Measurements from ENCODE around the gene MND1. TPM values are rescaled to one million over a fixed set of nuclear protein-coding genes. Genes with fewer than 3 reads are reported as not detected.

MND1 gene
- total and polyA plus RNA-seq, 2 of the 8 experiments (the other 6 are each of a cell fraction or from before 2014, with no cell fraction given), result 4.4 to 26.2 TPM

DNA sequence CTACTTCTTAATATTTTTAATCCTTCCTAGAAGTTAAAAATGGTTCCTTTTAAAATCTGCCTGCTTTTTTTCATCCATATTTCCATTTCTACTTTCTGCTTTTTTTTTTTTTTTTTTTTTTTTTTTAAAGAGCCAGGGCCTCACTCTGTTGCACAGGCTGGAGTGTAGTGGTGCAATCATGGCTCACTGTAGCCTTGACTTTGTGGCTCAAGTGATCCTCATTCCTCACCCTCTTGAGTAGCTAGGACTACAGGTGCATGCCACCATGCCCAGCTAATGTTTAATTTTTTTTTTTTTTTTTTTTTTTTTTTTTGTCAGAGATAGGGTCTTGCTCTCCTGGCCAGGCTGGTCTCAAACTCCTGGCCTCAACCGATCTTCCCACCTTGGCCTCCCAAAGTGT is 39.7 kb downstream of the MND1 start:
- no peak overlapping the region for H2BK5ac ChIP-seq (ENCODE audit: low read depth, low read length)
- H4K20me1 ChIP-seq (replicated peaks in 1 of 2; ENCODE audit: control insufficient read depth in 1 of 2, insufficient read depth in 2 of 2, low read length in 2 of 2), result no peaks in the 10 kb centered on the region
- H3K23me2 ChIP-seq (ENCODE audit: low read depth, low read length), result no peaks in the 10 kb centered on the region
- H3K23ac ChIP-seq (ENCODE audit: insufficient read length), result no peak overlapping the region
- H4K8ac ChIP-seq (ENCODE audit: extremely low read depth, insufficient read depth, low read length), result no peak overlapping the region
- 90% methylated on average over 1 of the region's 1 CpG; no CpG with 5 or more reads in 1 of the 2 experiments for WGBS, 2 experiments (ENCODE audit: extremely low coverage in 1 of 2, insufficient coverage in 1 of 2, insufficient read length in 1 of 2, insufficient replicate concordance in 2 of 2, low coverage in 1 of 2, low lambda C conversion rate in 2 of 2, missing lambda C conversion rate in 1 of 2)
- no peak for FAIRE-seq
- H3K4ac ChIP-seq (replicated peaks; ENCODE audit: insufficient read length, low read depth, low read length), result no peak overlapping the region
- no peak overlapping the region for H2BK15ac ChIP-seq (ENCODE audit: low read length)
- POLR2A ChIA-PET (ENCODE audit: partially characterized antibody), result no interaction called here
- H3K36me3 ChIP-seq (ENCODE audit: control insufficient read depth in 2 of 4, insufficient read depth in 4 of 4, low read length in 3 of 4), result no peaks in the 10 kb centered on the region
- no peak overlapping the region for H3K27ac ChIP-seq (ENCODE audit: low read depth, low read length)
- H2AFZ ChIP-seq (ENCODE audit: low read length), result no peak overlapping the region
- no peak overlapping the region for H4K5ac ChIP-seq (ENCODE audit: insufficient read length, low read depth, low read length)
- H3K56ac ChIP-seq (replicated peaks; ENCODE audit: insufficient read length, low read depth, low read length), result no peak overlapping the region
- no peak for DNase-seq (ENCODE audit: low read depth in 1 of 2, low spot score in 2 of 2)
- no peak for TF ChIP-seq SUZ12 (IDR thresholded peaks at IDR 0.05; ENCODE audit: low read length)
- no peak for TF ChIP-seq HDAC6 (IDR thresholded peaks at IDR 0.05; ENCODE audit: low read depth, low read length)
- TF ChIP-seq NANOG (IDR thresholded peaks at IDR 0.05; ENCODE audit: insufficient read depth, low read depth, low read length, poor library complexity, severe bottlenecking), result no peak
- no peak for TF ChIP-seq CEBPB (IDR thresholded peaks at IDR 0.05; ENCODE audit: low read depth, low read length)
- TF ChIP-seq, protein P1, sequence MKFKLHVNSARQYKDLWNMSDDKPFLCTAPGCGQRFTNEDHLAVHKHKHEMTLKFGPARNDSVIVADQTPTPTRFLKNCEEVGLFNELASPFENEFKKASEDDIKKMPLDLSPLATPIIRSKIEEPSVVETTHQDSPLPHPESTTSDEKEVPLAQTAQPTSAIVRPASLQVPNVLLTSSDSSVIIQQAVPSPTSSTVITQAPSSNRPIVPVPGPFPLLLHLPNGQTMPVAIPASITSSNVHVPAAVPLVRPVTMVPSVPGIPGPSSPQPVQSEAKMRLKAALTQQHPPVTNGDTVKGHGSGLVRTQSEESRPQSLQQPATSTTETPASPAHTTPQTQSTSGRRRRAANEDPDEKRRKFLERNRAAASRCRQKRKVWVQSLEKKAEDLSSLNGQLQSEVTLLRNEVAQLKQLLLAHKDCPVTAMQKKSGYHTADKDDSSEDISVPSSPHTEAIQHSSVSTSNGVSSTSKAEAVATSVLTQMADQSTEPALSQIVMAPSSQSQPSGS (IDR thresholded peaks at IDR 0.05; ENCODE audit: low read length), result no peak
- no peak for TF ChIP-seq SIX5 (IDR thresholded peaks at IDR 0.05; ENCODE audit: low read depth, low read length)
- TF ChIP-seq, protein P2, sequence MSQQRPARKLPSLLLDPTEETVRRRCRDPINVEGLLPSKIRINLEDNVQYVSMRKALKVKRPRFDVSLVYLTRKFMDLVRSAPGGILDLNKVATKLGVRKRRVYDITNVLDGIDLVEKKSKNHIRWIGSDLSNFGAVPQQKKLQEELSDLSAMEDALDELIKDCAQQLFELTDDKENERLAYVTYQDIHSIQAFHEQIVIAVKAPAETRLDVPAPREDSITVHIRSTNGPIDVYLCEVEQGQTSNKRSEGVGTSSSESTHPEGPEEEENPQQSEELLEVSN (IDR thresholded peaks at IDR 0.05), result no peak
- CTCF ChIA-PET (ENCODE audit: partially characterized antibody), result no interaction called here
- H3K4me1 ChIP-seq (replicated peaks in 1 of 4; ENCODE audit: control insufficient read depth in 3 of 4, insufficient read depth in 4 of 4, low read length in 3 of 4), result no peaks in the 10 kb centered on the region
- H3K79me1 ChIP-seq (ENCODE audit: low read depth, low read length), result no peaks in the 10 kb centered on the region
- H3K9ac ChIP-seq (replicated peaks in 1 of 4; ENCODE audit: extremely low read depth in 1 of 4, low read depth in 3 of 4, low read length in 3 of 4), result no peak overlapping the region
- no peak overlapping the region for H2AK5ac ChIP-seq (ENCODE audit: low read depth, low read length)
- no peak overlapping the region for H2BK120ac ChIP-seq (replicated peaks; ENCODE audit: low read depth, low read length)
- H4K91ac ChIP-seq (replicated peaks; ENCODE audit: insufficient read length, low read length), result no peak overlapping the region
- H3K4me3 ChIP-seq (ENCODE audit: extremely low read depth in 1 of 4, insufficient read depth in 2 of 4, low read depth in 3 of 4, low read length in 4 of 4), result no peak overlapping the region
- no peak overlapping the region for H3K4me2 ChIP-seq (ENCODE audit: insufficient read depth in 1 of 2, low read depth in 2 of 2, low read length in 2 of 2)
- H3K27me3 ChIP-seq (replicated peaks in 1 of 4; ENCODE audit: control insufficient read depth in 3 of 4, extremely low read depth in 1 of 4, insufficient read depth in 3 of 4, low read length in 3 of 4), result no peaks in the 10 kb centered on the region
- no peak overlapping the region for H3K14ac ChIP-seq (ENCODE audit: insufficient read length)
- no peaks in the 10 kb centered on the region for H3K79me2 ChIP-seq (ENCODE audit: control insufficient read depth in 1 of 2, insufficient read depth in 2 of 2, low read length in 2 of 2)
- H2BK12ac ChIP-seq (ENCODE audit: low read depth, low read length), result no peak overlapping the region
- no peak overlapping the region for H2BK20ac ChIP-seq (ENCODE audit: low read length)
- H3K9me3 ChIP-seq (ENCODE audit: insufficient read depth in 2 of 2, low read depth in 1 of 2, low read length in 1 of 2), result no peaks in the 10 kb centered on the region
- H3K18ac ChIP-seq (ENCODE audit: extremely low read depth, low read length), result no peak overlapping the region

Measured in H1 (cell line).